Testis (tissue), 2 donors: ENCODE results near the gene HEXIM1.

Experiments used
- POLR2A ChIP-seq: fragments of 450-650 bp; IDR thresholded peaks from one replicate; pipeline ENCODE4 v1.6.1; 2017; ENCODE audit warnings: antibody characterized with exemption, mild to moderate bottlenecking, moderate library complexity
- TF ChIP-seq, protein P1 (sequence below), 3 experiments: fragments of 450-650 bp in 2 of 3; fragments of 200-600 bp in 1 of 3; sonication (generic) in 1 of 3; IDR thresholded peaks; one replicate each; pipeline ENCODE4 v1.5.1; 2016 to 2019; ENCODE audit warnings: antibody characterized with exemption in 3 of 3, mild to moderate bottlenecking in 2 of 3, moderate library complexity in 1 of 3

DNA sequence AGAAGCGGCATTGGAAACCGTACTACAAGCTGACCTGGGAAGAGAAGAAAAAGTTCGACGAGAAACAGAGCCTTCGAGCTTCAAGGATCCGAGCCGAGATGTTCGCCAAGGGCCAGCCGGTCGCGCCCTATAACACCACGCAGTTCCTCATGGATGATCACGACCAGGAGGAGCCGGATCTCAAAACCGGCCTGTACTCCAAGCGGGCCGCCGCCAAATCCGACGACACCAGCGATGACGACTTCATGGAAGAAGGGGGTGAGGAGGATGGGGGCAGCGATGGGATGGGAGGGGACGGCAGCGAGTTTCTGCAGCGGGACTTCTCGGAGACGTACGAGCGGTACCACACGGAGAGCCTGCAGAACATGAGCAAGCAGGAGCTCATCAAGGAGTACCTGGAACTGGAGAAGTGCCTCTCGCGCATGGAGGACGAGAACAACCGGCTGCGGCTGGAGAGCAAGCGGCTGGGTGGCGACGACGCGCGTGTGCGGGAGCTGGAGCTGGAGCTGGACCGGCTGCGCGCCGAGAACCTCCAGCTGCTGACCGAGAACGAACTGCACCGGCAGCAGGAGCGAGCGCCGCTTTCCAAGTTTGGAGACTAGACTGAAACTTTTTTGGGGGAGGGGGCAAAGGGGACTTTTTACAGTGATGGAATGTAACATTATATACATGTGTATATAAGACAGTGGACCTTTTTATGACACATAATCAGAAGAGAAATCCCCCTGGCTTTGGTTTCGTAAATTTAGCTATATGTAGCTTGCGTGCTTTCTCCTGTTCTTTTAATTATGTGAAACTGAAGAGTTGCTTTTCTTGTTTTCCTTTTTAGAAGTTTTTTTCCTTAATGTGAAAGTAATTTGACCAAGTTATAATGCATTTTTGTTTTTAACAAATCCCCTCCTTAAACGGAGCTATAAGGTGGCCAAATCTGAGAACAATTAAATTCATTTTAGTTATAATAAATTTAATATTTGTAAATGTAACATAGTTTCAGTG is 1.7 kb downstream of the HEXIM1 start:
- TF ChIP-seq, protein P1, sequence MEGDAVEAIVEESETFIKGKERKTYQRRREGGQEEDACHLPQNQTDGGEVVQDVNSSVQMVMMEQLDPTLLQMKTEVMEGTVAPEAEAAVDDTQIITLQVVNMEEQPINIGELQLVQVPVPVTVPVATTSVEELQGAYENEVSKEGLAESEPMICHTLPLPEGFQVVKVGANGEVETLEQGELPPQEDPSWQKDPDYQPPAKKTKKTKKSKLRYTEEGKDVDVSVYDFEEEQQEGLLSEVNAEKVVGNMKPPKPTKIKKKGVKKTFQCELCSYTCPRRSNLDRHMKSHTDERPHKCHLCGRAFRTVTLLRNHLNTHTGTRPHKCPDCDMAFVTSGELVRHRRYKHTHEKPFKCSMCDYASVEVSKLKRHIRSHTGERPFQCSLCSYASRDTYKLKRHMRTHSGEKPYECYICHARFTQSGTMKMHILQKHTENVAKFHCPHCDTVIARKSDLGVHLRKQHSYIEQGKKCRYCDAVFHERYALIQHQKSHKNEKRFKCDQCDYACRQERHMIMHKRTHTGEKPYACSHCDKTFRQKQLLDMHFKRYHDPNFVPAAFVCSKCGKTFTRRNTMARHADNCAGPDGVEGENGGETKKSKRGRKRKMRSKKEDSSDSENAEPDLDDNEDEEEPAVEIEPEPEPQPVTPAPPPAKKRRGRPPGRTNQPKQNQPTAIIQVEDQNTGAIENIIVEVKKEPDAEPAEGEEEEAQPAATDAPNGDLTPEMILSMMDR (IDR thresholded peaks at IDR 0.05): no peak
- no peak for TF ChIP-seq POLR2A
